ENCODE data around the gene OPN1MW3.
"Not testable (repeated sequence)": the region's sequence is repeated elsewhere in the genome, so short reads cannot be mapped to it uniquely, and the experiment has no call there.

DNA sequence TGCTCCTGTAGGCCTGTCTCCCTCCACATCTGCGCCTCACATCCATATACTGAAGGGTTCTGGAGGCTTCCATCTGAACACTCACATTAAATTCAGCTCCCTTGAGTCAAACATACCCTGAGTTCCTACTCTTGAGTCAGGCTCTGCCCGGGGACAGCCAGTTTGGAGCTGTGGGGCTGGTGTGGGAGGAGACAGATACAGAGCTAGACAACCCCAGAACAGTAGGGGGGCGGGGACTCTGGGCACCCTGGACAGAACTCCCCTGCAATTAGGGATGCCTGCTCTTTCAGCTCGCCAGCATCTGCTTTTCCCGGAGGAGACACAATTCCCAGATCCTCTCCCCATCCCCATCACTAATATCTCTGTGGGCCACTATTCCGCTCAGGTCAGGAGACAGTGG is 32.1 kb upstream of the OPN1MW3 start:
- not testable (repeated sequence) for TF ChIP-seq EZH2 (IDR thresholded peaks at IDR 0.05; ENCODE audit: insufficient read depth, poor library complexity, severe bottlenecking); EZH2phosphoT487 (IDR thresholded peaks at IDR 0.05; ENCODE audit: insufficient read depth, low read depth)
